CD4-positive, alpha-beta T cell treated with Interleukin-4 for 1 hour (primary cell): ENCODE data around the gene ARHGAP10.

ENCODE experiments used
- DNase-seq, 2 donors: peaks; one replicate each; pipeline ENCODE4 v3.0.0-alpha.2; 2020 to 2022

ARHGAP10 gene, protein sequence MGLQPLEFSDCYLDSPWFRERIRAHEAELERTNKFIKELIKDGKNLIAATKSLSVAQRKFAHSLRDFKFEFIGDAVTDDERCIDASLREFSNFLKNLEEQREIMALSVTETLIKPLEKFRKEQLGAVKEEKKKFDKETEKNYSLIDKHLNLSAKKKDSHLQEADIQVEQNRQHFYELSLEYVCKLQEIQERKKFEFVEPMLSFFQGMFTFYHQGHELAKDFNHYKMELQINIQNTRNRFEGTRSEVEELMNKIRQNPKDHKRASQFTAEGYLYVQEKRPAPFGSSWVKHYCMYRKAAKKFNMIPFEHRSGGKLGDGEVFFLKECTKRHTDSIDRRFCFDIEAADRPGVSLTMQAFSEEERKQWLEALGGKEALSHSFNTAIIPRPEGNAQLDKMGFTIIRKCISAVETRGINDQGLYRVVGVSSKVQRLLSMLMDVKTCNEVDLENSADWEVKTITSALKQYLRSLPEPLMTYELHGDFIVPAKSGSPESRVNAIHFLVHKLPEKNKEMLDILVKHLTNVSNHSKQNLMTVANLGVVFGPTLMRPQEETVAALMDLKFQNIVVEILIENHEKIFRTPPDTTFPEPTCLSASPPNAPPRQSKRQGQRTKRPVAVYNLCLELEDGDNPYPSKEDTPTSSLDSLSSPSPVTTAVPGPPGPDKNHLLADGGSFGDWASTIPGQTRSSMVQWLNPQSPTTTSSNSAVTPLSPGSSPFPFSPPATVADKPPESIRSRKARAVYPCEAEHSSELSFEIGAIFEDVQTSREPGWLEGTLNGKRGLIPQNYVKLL

DNA sequence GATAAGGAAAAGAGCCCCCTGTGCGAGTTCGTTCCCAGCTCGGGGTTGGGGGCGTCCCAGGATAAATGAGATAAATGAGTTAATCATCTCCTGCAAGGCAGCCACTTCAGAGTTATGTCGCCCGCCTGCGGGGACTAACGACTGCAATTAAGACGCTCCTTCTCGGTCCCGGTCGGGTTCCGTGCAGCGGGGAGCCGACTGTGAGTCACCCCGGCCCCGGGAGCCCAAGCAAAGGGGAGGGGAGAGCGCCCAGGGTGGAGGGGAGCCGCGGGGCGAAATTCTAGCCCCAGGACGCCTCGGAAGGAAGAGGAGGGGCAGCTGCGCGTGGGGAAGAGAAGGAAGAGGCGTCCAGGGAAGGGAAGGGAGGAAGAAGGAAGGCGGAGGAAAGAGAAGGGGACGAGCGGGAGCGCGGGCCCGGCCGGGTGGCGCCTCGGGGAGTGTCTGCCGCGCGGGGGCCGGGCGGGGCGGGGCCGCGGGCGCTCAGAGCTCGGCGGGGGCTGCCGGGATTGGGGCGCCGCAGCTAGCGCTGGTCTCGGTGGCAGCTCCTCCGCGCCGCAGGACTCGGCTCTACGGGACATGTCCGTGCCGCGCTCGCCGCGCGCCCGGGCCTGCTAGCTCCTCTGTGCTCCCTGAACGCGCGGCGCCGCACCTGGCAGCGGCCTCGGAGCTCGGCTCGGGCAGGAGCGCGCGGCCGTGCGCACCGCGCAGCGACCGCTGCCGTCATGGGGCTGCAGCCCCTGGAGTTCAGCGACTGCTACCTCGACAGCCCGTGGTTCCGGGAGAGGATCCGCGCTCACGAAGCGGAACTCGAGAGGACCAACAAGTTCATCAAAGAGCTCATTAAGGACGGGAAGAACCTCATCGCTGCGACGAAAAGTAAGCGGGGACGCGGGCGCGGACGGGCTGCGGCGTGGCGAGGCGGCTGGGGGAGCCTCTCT, at the start of gene ARHGAP10:
ARHGAP10 (plus strand) TSS at position 509 of the 938 bp plus-strand sequence; CDS start at position 723, 214 bp downstream.
- peak; percentile 63 to 64 for DNase-seq

DNA sequence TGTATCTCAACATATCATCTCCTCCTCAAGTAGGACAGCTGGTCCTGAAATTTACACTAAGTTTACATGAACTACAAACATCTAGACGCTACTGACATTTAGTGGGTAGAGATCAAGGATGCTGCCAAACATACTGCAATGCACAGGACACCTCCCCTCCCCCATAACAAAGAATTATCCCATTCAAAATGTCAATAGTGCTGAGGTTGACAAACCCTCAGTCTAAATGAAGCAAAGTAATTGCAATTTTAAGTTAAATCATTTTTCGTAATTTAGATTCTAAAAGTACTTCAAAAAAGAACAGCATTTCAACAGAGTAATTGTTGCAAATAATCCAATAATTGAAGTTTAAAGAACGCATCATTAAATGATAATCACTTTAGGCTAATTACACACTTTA, 49.1 kb upstream of the ARHGAP10 start:
- DNase-seq = no peak

DNA sequence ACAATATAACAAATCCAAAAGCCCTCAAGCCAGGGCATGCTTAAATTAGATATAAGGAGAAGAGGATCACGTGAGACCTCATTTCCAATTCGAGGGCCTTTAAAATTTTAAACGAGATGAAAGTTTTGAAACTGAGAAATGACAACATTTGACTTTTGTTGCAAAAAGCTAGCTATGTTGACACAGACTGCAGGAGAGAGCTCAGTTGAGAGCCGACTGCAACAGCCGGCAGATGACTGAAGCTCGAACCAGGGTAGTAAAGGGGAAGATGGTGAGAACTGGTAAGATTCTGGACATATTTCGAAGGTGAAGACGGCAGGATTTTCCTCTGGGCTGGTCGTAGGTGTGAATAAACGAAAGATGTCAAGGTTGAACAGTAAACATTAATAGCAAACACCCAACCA, 48.7 kb upstream of the ARHGAP10 start:
- peak in 1 of 2 donors; percentile 11 for DNase-seq

DNA sequence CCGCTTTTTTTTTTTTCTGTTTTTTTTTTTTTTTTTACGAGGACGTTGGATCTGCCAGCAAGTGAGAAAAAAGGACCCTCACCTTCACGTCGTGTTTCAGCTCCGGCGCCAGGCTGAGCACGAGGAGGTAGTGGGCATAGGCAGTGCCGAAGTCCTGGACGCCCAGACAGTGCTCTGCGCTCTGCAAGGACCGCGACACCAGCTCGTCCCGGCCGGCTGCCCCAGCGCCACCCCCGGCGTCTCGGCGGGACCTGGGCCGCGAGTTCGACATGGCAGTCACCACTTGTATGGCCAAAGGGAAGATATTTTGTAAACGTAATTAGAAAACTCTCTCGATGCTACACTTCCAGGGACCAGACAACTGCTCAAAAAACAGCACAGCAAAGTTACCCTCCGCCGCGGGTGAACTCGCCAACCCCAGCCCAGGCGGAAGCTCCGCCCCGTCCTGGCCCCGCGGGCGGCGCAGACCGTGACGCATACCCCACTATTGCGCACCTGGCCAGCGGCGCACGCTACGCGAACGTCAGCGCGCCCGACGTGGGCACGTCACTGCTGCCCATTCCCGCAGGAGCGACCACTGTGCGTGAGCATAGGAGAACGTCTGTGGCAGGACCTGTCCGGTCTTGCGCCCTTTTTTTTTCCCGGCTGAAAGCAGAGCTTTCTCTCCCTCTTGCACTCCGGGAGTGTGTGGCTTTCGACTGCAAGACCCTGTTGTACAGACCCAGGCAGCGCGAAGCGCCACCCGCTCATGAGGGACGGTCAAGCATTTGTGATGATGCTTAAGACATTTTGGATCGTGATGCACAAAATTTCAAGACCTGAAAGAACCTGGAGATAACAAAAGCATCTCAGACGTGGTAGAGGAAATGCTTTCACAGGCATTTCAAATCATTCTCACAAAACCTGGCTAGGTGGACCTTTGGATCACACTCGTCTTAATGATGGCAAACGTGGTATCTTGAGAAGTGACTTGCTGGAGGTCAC, 47.9 kb upstream of the ARHGAP10 start, which contains the start of gene PRMT9:
PRMT9 (minus strand) TSS at position 447 of the 984 bp plus-strand sequence; CDS start at position 271, 176 bp downstream.
- DNase-seq = peak; percentile 85 to 87

DNA sequence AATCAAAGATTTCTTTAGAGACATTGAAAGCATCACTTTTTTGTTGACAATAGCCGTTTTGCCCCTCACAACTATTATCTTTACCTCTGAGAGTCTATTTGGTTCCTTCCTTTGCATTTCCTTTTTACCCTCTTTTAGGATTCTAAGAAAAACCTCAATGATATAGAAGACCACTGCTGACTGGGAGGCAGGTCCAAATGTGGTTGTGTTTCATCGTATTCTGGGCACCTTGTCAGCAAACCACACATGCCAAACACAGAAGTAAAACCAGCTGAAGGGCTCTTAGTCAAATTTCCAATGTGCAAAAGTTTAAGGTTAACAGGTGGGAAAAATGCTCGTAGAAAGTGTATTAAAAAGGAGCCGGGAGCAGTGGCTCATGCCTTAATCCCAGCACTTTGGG, 42.8 kb upstream of the ARHGAP10 start:
- DNase-seq = peak in 1 of 2 donors; percentile 33

DNA sequence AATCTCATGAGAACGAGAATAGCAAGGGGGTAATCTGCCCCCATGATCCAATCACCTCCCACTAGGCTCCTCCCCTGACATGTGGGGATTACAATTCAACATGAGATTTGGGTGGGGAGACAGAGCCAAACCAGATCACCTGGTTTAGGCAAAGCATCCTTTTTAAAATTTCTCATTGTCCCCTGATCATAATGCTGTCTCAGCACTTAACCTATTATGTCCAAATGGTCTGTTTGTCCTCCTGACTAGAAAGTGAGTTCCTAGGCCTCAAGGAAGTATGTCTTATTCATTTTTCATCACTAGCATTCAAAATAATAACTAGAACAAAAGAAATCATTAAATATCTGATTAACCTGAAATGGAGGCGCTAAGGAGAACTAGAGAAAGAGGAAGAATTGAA, 40.1 kb upstream of the ARHGAP10 start:
- DNase-seq = no peak

DNA sequence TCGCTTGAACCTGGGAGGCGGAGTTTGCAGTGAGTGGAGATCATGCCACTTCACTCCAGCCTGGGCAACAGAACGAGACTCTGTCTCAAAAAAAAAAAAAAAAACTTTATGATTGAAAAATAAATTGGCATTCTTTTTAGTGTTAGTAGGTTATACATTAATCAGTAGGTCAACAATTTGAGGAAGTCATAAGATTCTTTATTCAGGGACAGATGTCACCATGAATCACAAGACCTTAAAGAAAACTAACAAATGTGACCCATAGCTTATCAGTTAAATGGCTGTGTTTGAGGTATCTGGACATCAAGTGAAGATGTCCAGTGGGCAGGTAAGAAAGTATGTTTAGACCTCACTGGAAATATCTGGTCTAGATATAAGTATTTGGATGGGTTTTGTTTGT, 38.7 kb upstream of the ARHGAP10 start:
- DNase-seq = no peak

DNA sequence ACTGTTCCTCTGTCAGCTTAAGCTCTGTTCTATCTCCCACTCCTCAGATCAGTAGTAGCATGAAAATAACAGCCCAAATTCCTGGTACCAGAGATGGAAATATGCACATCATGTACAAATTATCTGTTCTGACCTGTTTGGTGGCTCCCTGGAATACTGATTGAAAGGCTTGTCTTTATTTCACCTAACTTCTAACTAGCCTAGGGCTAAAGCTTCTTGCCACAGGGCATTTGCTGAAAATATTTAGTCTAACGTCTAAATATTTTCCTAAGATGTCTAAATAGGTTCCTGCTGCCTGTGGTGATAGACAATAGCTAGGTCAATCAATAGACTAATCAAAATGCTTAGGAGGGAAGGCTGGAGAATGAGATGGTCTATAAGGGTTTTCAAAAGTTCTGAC, 35.0 kb upstream of the ARHGAP10 start:
- DNase-seq = no peak

DNA sequence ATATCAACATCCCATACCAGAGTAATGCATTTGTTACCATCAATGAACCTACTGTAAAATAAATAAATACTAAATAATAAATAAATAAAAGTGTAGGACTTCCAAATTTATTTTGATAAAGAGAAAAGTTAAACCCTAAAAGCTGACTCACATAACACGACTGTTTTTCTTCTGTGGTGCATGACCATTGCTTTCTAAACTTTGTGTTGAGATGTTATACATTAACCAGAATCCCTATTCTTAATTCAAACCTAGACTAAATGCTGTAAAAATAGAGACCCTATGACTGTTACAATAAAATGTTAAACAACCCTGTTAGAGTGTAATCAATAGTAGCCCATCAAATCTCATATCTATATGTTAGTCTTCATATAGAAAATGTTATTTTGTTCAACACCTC, 27.0 kb upstream of the ARHGAP10 start:
- no peak for DNase-seq

DNA sequence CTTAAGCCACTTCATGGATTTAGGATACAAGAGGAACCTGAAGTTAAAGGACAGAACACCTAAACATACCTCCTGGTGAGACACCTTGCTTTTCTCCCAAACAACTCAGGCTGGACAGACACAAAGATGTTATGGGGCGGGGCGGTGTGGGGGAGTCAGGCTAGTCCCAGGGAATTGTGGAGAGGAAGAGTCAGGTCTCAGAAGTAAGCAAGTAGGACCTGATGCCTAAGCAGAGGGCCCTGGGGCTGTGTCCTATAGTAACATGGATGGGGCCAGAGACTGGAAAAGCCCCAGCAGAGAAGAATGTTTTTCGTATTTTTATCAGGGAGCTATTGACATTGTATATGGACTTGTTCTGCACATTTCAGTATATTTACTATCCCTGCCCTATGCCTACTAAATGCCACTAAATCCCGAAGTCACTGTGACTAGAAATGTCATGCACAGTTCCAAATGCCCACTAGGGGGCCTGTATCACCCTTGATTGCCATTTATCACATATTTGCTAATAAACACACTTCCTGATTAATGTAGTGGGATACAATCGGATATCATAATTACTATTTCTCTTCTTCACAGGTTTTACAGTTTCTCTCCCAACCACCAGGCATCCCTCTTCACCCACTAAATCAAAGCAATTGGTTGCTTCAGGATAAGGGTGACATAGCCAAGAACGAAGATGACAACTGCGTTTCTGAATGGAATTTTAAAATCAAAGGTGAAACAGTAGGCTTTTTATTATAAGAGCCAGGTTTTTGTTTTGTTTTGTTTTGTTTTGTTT, 23.8 kb upstream of the ARHGAP10 start:
- peak; percentile 56 to 72 for DNase-seq

DNA sequence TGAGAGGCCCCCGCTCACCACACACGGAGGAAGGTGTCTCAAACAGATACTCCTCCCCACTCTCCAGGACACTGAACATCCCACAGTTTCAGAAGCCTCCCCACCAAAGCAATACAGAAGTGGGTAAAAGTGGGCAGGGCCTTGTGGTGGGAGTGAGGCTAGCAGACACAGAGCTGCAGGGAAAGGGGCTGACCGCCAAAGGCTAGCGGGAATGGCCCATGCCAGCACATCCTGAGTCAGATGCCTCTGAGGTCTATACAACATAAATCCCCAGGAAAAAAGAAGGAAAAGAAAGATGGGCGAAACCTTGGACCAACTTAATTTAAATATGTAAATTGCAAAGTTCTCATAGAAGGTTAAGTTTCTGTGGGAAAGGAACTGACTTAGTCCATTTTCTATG, 21.9 kb upstream of the ARHGAP10 start:
- no peak for DNase-seq

DNA sequence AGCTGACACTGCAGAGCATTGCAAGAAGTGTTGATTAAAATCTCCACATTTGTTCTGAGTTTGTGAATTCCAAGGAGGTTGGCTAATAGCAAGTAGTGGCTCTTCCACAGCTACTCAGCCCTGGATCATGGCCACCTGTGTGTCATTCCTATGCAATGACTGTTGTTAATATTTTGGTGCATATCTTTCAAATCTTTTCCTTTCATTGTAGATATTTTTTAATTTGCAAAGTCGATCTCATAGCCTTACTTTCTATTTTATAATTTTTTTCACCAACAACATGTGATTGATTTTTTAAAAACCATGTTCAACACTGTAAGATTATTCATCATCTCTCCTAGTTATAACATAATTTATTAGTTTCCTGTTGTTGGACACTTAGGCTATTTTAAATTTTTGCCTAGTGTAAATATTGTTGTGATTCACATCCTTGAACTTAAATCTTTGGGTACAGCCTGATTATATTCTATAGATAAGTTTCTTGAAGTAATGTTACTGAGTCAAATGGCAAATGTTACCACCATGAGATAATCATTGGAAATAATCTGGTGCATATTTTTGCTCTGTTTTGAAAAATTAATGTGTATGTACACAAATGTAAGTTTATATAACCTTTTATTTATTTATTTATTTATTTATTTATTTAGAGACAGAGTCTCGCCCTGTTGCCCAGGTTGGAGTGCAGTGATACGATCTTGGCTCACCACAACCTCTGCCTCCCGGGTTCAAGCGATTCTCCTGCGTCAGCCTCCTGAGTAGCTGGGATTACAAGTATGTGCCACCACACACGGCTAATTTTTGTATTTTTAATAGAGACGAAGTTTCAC, 17.1 kb upstream of the ARHGAP10 start:
- DNase-seq = no peak

DNA sequence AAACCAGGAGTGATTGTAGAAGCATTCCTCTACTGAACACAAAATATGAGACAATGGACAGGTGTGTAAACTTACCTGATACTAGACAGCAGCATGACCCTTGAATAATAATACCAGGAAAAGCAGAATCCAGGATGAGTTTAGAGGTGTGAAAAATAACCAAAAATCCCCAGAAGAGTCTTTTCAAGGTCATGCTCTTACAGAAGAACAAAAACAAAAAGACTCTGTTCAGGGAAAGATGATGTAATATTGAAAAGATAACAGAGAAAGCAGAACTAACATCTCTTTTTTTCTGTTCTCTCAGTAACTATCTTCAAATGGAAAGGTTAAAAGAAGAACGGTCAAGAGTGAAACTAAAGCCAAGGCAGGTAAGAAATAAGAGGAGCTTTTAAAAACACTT, 14.0 kb upstream of the ARHGAP10 start:
- no peak for DNase-seq

DNA sequence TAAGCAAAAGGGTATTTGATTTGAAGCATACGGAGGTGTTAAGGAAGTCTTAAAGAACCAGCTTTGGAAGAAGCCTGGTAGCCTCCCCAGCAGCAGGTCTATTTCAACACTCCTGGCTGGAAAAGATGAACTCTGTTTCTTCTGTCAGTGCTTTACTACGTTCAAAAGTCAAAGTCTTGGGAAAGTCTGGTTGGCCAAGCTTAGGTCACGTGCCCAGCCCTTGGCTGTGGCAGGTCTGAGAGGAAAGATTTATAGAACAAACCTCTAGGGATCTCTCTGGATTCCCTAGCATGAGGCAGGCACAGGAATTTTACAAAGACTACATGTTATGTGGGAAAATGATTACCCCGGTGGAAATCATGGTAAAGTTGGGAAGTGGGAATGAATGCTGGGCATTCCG, 8.6 kb upstream of the ARHGAP10 start:
- no peak for DNase-seq

DNA sequence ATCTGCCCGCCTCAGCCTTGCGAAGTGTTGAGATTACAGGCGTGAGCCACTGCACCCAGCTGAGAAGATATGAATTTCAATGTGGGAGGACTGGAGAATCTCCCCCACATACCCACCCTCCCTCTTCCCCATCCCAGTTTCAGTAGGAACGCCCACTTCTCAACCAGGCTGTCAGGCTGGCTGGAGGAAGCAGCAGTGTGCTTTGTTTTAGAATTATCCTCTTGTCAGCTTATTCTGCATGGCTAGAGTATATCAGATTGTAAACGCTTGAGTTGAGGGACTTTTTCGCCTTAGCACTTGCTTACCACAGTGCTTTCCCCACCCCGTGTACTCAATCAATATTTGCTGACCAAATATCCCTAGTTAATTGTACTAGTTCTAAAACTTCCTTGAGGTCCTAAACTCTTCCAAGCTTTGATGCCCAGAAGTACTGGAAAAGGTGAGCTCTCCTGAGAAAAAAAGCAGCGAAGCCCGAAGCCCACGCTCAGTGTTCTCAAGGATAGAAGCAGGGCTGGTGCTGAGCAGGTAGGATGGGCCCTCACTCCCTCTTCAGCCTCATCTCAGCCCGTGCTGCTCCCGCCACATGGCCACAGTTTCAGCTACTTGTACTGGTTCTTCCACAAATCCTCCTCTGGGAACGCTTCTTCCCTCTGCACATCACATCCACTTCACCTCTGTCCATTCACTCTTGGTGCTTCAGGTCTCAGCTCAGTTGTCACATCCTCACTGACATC, 7.3 kb upstream of the ARHGAP10 start:
- DNase-seq = no peak

DNA sequence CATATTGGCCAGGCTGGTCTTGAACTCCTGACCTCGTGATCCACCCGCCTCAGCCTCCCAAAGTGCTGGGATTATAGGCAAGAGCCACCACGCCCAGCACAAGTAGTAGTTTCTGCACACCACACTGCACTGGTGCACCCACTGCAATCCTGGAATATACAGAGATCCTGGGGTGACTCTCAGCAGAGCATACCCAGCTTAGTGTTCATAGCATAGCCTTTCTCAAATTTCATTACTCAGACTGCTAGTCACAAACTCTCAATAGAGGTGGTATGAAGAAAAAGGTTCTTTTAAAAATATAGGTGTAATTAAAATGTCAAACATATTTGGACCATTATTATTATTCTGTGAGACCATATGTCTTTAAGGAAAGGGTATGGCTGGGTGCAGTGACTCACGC, 6.2 kb upstream of the ARHGAP10 start:
- DNase-seq = no peak

DNA sequence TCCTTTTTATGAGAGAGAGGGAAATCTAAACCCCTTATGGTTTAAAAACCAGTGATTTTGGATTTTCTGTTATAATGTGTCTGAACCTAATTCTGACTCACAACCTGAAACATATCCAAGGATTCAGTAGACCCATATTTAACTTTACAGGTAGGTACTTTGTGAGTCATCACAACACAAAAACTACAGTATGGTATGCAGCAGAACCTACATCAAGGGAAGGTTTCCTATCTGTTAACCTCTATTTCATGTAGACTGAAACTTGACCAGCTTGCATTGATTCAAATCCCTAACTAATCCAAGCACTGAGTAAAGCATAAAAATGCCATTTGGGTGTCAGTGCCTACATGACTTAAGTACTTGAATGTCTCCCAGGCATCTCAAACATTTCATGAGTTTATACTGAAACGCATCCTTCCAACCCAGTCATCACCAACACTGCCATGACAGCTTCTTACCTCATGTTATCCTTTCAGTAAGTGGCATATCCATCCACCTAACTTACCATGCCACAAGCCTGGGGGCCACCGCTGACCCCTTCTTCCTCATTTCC, 4.3 kb upstream of the ARHGAP10 start:
- no peak for DNase-seq

DNA sequence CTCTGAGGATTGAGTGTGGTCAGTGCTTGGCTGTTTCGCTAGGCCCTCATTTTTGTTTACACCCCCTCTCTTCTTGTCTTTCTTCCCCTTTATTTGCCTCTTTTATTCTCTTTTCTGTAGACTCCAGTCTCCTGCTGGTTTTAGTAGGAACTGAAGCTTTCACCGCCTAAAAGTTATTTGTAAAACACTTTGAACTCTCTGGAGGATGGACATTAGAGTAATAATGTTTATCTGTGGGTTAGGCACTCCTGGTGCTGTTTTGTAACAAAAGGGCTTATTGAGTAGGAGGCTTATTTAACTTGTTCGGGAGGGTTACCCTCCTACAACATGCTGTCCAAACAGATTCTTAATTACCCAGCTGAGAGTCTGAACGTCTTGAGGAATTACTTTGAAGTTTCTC, 1.6 kb upstream of the ARHGAP10 start:
- no peak for DNase-seq
